GM23248 (cell line): ENCODE data around the gene ZNF652.

Experiments used
- EZH2 ChIP-seq: fragments of 200-600 bp; sonication (generic); IDR thresholded peaks from 2 replicates; pipeline ENCODE4 v1.6.1; 2018; ENCODE audit warnings: antibody characterized with exemption, mild to moderate bottlenecking; ENCODE audit not compliant: insufficient read depth, poor library complexity, severe bottlenecking
- EZH2phosphoT487 ChIP-seq: fragments of 200-600 bp; sonication (generic); IDR thresholded peaks from 2 replicates; pipeline ENCODE4 v1.6.1; 2018; ENCODE audit warnings: antibody characterized with exemption, moderate library complexity, mild to moderate bottlenecking, low read depth; ENCODE audit not compliant: insufficient read depth

- TF ChIP-seq EZH2 (no peak), EZH2phosphoT487 (no peak)
Observed at GRCh38 chr17:49287481-49287880, 74.6 kb downstream of the ZNF652 start.
